GM21723 (cell line): ENCODE results near the gene CHRNB4.

Experiments
- ATAC-seq: cut with Tn5 transposase; IDR thresholded peaks from one replicate; pipeline ENCODE4 v1.9.1; 2021; ENCODE audit warnings: mild to moderate bottlenecking, moderate library complexity; ENCODE audit not compliant: unreplicated experiment

Gene CHRNB4

GRCh38 chr15:78668987-78669386 lies 28.0 kb upstream of the CHRNB4 start:
- ATAC-seq, result no peak

DNA sequence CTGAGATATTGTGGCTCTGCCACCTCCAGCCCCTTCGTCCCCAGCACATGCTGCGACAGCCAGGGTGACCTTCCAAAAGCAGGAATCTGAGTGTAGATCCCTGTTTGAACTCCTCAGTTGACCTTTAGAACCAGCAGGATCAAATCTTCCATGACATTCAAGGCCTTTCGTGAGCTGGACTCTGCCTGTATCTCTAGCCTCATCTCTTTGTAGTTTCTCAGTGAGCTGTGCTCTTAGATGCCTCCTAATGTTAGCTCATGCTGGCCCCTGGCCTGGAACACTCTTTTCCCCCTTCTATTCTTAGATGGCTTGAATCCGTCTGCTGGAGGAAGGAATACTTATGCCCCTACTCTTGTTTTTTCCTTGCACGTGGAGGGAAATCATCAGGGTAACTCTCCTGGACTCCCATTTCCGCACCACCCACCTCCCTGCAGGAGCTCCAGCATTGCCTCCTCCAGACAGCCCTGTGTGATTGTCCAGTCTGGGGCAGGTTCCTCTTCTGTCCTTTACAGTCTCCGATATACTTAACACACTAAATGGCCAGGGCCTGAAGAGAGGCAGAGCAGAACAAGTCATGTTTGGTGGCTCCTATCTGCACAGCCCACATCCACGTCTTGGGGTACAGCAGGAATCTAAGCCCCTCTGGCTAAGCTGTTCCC lies 26.7 kb upstream of the CHRNB4 start:
- ATAC-seq, result no peak

DNA sequence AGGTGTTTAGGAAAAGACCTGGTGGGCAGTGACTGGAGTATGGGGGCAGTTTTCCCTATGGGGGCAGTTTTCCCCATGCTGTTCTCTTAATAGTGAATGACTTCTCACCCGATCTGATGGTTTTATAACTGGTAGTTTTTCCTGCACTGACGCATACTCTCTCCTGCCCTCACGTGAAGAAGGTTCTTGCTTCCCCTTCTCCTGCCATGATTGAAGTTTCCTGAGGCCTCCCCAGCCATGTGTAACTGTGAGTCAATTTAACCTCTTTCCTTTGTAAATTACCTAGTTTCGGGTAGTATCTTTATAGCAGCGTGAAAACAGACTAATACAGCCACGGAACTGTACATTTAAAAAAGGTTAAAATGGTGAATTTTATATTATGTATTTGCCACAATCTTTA lies 25.0 kb upstream of the CHRNB4 start:
- ATAC-seq, result no peak

DNA sequence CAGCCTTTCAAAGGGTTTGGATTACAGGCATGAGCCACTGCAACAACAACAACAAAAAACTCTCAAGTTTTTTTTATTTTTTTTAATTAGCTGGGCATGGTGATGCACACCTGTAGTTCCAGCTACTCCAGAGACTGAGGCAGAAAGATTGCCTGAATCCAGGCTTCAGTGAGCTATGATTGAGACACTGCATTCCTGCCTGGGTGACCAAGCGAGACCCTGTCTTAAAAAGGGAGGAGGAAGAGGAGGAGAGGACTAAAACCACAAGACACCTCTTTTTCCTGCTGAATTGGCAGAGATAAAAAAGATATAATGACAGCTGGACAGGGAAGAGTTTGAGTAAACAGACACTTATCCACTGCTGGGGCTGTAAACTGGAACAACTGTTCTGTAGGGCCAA lies 22.7 kb upstream of the CHRNB4 start:
- no peak for ATAC-seq

- ATAC-seq, result no peak
These were observed 21.0 kb upstream of the CHRNB4 start for GRCh38 chr15:78662028-78662427.

DNA sequence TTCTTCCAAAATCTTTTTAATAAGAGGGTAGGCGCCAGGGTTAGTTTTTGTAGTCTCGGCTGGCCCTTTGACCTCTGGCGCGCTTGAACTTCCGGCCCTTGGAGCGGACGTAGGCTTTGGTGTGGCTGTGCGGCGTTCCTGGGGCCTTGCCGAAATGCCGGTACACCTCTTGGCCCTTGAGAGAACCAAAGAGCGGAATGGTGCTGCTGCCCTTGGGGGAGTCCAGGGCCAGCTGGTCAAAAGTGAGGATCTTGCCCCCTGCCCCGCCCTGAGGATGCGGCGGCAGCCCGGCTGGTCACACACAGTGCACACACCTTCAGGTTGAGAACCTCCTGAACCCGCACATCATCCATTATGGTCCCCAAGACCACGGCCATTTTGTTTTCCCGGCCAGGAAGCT lies 20.0 kb upstream of the CHRNB4 start:
- ATAC-seq, result no peak

DNA sequence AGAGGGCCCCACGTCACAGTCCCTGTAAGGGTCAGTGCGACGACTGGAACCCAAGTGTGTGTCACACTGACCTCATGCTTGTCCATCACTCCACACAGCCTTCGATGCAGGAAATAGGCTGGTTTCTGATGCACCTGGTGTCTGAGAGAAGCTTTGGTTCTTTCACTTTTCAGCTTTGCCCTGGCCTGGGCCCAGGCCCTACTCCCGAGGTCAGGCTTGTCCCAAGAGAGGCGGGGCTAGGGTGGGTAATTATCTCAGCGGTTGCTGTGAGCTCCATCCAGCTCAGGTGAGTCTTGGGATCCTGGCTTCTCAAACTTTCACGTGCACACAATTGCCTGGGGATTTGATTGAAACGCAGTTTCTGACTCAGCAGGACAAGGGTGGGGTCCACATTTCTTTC lies 19.6 kb upstream of the CHRNB4 start:
- no peak for ATAC-seq

DNA sequence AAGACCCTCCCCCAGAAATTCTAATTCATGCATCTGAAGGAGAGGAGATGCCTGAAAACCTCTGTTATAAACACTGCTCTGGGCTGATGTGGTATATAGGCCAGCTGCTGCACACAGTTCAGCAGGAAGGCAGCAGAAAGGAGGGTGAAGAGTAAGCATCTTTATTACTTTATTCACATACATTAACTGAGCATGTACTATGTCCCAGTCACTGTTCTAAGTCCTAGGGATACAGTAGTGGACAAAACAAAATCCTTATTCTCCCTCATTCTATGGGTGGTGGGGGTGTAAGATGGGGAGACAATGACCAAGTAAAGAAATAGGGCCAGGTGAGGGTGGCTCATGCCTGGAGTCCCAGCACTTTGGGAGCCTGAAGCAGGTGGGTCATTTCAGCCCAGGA lies 17.8 kb upstream of the CHRNB4 start:
- ATAC-seq, result no peak

DNA sequence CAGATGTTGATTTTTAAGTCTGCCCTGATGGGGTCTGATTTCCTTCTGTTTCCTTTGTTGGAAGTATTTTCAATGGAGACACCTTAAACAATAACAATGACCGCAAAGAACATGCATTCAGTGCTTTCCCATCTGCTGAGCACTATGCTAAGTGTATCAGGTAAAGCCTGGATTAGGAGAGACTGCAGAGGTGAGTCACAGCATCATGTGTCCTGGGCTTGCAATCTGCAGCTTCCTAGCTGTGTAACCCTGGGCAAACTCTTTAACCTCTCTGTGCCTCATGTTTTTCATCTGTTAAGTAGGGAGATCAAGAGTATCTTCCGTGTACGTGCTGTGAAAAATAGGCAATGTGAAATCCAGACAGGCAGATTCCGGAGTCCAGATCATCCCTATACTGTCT lies 13.3 kb upstream of the CHRNB4 start:
- ATAC-seq, result no peak

DNA sequence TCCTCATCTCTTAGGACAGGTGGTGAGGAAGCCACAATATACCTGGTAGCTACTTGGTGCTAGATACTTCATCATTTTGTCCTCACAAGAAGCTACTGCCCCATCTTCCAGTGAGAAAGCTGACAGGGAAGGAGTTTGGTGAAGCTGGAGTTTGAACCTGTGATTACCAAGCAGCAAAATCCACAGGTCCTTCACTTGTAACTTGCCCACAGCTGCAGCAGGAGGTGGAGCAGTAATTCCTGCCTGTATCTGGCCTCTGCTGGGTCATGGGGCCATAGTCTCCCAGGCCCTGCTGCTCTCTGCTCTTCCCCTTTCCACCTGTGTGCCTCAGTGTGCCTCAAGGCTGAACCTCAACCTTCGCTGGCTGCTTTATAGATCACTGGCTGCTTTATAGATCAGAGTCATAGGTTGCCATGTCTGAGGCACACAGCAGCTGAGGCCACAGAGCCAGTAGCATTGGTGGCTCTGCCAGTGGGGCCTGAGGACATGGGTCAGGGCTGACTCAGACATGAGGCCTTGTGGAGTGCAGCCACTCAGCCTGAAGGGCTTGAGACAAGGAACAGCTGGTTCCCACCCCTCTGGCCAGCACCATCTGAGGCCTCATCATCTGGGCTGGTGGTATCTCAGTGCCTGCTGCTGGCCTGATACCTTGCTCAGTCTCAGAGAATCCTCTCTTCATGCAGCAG lies 11.1 kb upstream of the CHRNB4 start:
- ATAC-seq, result no peak

GRCh38 chr15:78651007-78651406 lies 10.0 kb upstream of the CHRNB4 start:
- no peak for ATAC-seq

GRCh38 chr15:78650022-78650421 lies 9.0 kb upstream of the CHRNB4 start:
- ATAC-seq, result no peak

GRCh38 chr15:78645009-78645408 lies 4.0 kb upstream of the CHRNB4 start:
- ATAC-seq, result no peak

- ATAC-seq, result no peak
These were observed 1.3 kb upstream of the CHRNB4 start for GRCh38 chr15:78642331-78642730.

- no peak for ATAC-seq
These were observed 802 bp upstream of the CHRNB4 start for GRCh38 chr15:78641749-78642275.

DNA sequence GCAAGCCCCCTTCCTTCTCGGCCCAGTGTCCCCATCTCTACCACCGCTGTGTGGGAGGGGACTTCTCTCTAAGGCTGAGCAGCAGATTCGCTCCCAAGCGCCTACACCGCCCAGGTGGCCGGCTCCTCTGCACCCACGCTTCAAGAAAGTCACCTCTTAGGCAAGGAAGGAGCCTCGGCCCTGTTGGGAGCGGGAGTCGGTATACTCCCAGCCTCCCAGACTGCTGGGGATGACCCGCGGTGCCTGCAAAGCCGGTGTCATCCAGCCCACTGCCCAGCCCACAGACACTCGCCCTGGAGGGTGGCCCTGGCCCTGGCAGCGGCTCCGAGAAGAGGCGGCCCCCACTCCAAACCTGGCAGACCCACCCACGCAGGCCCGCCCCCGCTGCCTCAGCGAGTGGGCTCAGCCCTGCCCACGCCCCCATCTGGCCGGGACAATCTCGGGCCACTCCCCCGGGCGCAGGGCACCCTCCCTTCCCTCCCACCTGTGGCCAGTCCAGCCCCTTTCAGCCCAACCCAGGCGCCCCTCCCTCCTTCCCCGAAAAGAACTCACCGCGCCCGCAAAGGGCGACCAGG lies 396 bp downstream of the CHRNB4 start:
- ATAC-seq, result no peak

GRCh38 chr15:78638658-78639314 lies 2.2 kb downstream of the CHRNB4 start:
- no peak for ATAC-seq

DNA sequence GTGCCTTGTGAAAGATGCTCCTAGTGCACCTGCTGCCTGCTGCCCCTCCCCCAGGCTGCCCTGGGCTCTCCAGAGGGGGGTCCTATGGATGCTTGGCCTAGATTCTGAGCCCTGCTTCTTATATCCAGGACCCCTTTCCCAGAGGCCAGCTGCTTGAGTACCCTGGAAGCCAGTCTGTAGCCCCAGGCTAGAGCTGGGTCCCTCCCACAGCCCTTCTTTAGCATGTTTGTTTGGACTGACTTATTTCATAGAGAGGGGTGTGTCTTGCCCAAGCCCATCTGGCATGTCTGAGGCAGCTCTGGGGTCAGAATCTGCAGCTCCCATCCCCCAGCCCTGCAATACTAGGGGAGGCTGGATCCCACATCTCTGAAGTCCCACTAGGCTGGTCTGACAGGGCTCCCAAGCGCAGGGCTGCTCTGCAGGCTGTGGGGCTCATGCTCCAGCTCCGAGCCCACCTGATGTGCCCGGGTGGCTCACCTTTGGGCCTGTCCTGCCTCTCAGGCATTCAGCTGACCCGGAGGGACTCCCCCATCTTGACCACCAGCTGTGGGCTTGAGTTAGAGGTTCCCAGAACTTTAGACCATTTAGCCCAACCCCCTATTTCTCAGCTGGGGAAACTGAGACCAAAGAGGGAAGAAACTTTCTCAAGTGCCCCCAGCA lies 3.1 kb downstream of the CHRNB4 start:
- ATAC-seq, result no peak

- no peak for ATAC-seq
These were observed 4.6 kb downstream of the CHRNB4 start for GRCh38 chr15:78636378-78636859.

GRCh38 chr15:78635346-78635745 lies 5.7 kb downstream of the CHRNB4 start:
- no peak for ATAC-seq
